Mesenteric fat pad (tissue), 1 donor: Measurements from ENCODE around the gene MEPE. TPM values are rescaled to one million over a fixed set of nuclear protein-coding genes. Genes with fewer than 3 reads are reported as not detected.
"Not testable (repeated sequence)": the region's sequence is repeated elsewhere in the genome, so short reads cannot be mapped to it uniquely, and the experiment has no call there.

Experiments
- DNase-seq: peaks from one replicate; pipeline ENCODE4 v3.0.0-alpha.2; 2020; ENCODE audit warnings: low spot score
- total RNA-seq: library from RNA; stranded (reverse); fragmentation: NEBNext Ultra II Directional; extraction: Animal tissue kit (Norgen Biotek cat#: 25700); gene quantifications from one replicate; pipeline ENCODE4 v1.2.1, GENCODE V29; 2021
- donor health status: DM: yes; HTN: yes; CAD: no.

Gene MEPE
- total RNA-seq, 1 donor from 2014 or later: not detected

DNA sequence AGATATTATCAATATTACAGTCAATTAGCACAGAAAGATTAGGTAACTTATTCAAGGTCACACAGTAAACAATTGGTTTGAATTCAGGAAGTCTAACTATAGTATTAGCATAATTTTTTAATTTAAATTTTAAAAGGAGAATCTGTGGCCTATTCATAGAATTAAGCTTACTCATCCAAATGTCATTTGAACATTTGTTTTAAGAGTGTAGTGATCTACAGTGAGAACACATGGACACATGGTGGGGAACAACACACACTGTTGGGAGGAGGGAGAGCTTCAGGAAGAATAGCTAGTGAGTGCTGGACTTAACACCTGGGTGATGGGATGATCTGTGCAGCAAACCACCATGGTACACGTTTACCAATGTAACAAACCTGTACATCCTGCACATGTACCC lies 48.3 kb downstream of the MEPE start:
- no peak for DNase-seq

DNA sequence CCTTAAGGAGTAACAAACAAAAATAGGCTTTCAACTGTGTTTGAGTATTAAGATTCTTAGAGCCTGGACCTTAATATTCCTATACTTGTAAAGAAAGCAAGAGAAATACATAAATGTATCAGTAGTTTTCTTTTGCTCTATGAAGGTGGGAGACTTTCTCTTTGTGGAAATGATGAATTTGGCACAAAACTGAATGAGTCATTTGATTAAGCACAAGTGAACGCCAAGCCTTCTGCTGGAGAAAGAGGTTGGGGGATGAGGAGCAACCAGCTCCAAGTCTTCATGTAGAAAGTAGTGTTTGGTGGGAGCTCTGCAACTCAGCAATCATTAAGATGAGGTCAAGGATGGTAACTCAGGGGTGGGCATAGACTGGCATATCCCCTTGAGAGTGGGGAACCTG lies 49.6 kb downstream of the MEPE start:
- DNase-seq: no peak

DNA sequence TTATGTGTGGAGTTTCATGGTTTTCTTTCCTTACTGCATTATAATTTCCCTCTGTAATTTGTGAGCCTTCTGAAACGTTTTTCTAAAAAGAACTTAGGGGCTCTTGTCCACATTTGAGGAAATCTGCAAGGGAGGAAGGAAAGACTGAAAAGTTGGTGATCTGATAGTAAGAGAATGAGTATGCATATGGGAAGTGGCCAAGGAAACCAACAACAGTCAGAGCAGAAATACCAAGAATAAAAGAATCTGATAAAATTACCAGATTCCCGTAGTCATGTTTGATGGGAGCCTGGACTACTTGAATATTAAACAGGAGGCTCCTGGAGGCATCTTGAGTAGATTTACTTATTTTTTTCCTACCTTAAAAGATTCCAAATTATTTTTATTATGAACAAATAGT lies 50.1 kb downstream of the MEPE start:
- no peak for DNase-seq

DNA sequence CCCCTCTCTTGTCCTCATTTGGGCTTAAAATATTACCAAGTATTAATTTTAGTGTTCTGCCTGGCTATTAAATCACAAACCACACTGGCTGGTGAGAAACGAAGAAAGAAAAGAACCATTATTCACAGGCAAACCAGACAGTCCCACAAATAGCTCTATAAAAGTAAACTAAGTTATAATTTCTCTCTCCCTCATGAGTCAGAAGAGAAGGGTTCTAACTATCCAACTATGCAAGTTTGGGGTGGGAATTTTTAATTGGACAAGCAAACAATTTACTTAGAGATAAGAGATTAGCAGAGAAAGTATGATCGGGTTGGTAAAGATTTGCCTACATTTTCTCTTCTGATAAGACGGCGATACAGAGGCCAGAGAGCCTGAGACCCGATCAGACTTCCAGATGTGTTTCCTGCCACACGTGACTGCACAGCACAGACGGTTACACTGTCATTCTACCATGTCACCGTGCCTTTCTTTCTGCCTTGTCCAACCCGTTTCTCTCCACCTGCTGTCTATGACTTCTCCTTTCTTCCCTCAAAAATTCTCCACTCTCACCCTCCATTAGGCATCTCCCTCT lies 52.3 kb downstream of the MEPE start:
- DNase-seq: no peak

- DNase-seq: no peak
Observed at GRCh38 chr4:87886083-87886482, 53.3 kb downstream of the MEPE start.

DNA sequence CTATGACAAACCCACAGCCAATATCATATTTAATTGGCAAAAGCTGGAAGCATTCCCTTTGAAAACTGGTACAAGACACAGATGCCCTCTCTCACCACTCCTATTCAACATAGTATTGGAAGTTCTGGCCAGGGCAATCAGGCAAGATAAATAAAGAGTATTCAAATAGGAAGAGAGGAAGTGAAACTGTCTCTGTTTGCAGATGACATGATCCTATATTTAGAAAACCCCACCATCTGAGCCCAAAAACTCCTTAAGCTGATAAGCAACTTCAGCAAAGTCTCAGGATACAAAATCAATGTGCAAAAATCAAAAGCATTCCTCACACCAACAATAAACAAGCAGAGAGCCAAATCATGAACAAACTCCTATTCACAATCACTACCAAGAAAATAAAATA lies 58.0 kb downstream of the MEPE start:
- not testable (repeated sequence) for DNase-seq

GRCh38 chr4:87895964-87896621 lies 63.3 kb downstream of the MEPE start:
- DNase-seq: no peak

Other genes starting within 250 kb of the MEPE start
- gene DSPP, start 224.4 kb upstream of the MEPE start, total RNA-seq: not detected
- not detected for gene DMP1, start 182.7 kb upstream of the MEPE start, total RNA-seq
- not detected for gene IBSP, start 33.4 kb upstream of the MEPE start, total RNA-seq
- 636 TPM for gene SPP1, start 142.7 kb downstream of the MEPE start, total RNA-seq
- gene PKD2, start 174.7 kb downstream of the MEPE start, total RNA-seq: 54.3 TPM